Hepatocyte (in vitro differentiated cells): Measurements from ENCODE around the gene CDPF1. TPM values are rescaled to one million over a fixed set of nuclear protein-coding genes. Genes with fewer than 3 reads are reported as not detected.

Experiments used
- DNase-seq: peaks from one replicate; pipeline ENCODE4 v3.0.0-alpha.2; 2016; ENCODE audit warnings: low spot score
- H2AFZ ChIP-seq: fragments of 200-600 bp; sonication (generic); 2 replicates; pipeline ENCODE4 v1.6.0; 2016; ENCODE audit warnings: antibody characterized with exemption, mild to moderate bottlenecking
- H3K27ac ChIP-seq: fragments of 200-600 bp; sonication (generic); 2 replicates; pipeline ENCODE4 v1.5.1; 2016; ENCODE audit warnings: mild to moderate bottlenecking
- H3K27me3 ChIP-seq: fragments of 200-600 bp; sonication (generic); 2 replicates; pipeline ENCODE4 v1.6.1; 2016
- H3K36me3 ChIP-seq: fragments of 200-600 bp; sonication (generic); replicated peaks from 2 replicates; pipeline ENCODE4 v1.5.1; 2016; ENCODE audit warnings: low read depth; ENCODE audit not compliant: insufficient read depth
- H3K4me1 ChIP-seq: fragments of 200-600 bp; sonication (generic); 2 replicates; pipeline ENCODE4 v1.5.1; 2016; ENCODE audit warnings: mild to moderate bottlenecking, moderate library complexity; ENCODE audit not compliant: insufficient read depth
- H3K4me2 ChIP-seq: fragments of 200-600 bp; sonication (generic); 2 replicates; pipeline ENCODE4 v1.6.0; 2016
- H3K4me3 ChIP-seq: fragments of 200-600 bp; sonication (generic); 2 replicates; pipeline ENCODE4 v1.5.1; 2016; ENCODE audit warnings: mild to moderate bottlenecking
- H3K79me2 ChIP-seq: fragments of 200-600 bp; sonication (generic); 2 replicates; pipeline ENCODE4 v1.6.0; 2017; ENCODE audit warnings: mild to moderate bottlenecking
- H3K9me2 ChIP-seq: fragments of 200-600 bp; sonication (generic); replicated peaks from 2 replicates; pipeline ENCODE4 v1.6.0; 2017; ENCODE audit warnings: mild to moderate bottlenecking; ENCODE audit not compliant: insufficient read depth
- H3K9me3 ChIP-seq: fragments of 200-600 bp; sonication (generic); 2 replicates; pipeline ENCODE4 v1.5.1; 2016; ENCODE audit warnings: low read depth, mild to moderate bottlenecking
- H4K20me1 ChIP-seq: fragments of 200-600 bp; sonication (generic); 2 replicates; pipeline ENCODE4 v1.6.0; 2016; ENCODE audit warnings: mild to moderate bottlenecking; ENCODE audit not compliant: insufficient read depth, poor library complexity, severe bottlenecking
- EZH2 ChIP-seq: fragments of 200-600 bp; sonication (generic); IDR thresholded peaks from 2 replicates; pipeline ENCODE4 v1.6.1; 2016; ENCODE audit warnings: antibody characterized with exemption, mild to moderate bottlenecking, borderline replicate concordance
- EZH2phosphoT487 ChIP-seq: fragments of 200-600 bp; sonication (generic); IDR thresholded peaks from one replicate; pipeline ENCODE4 v1.6.1; 2018; ENCODE audit warnings: antibody characterized with exemption, mild to moderate bottlenecking, low read depth, moderate library complexity; ENCODE audit not compliant: unreplicated experiment, severe bottlenecking
- WGBS: methylation state at CpG from one replicate; pipeline ENCODE4 v1.1.6; 2016; ENCODE audit warnings: low lambda C conversion rate; ENCODE audit errors: missing lambda C conversion rate; 5-methylcytosine and 5-hydroxymethylcytosine counted together
- polyA plus RNA-seq: library from polyadenylated mRNA; unstranded; fragments of >200 nt; fragmentation: Nextera tagmentation; extraction: Ambion mirVana; gene quantifications from 2 replicates; pipeline ENCODE4 v1.2.1, GENCODE V29; 2016
- total RNA-seq: library from RNA; depleted of rRNA; stranded (reverse); fragments of >200 nt; gene quantifications from 2 replicates; pipeline ENCODE4 v1.2.3, GENCODE V29; 2014
- TF ChIP-seq, protein P1 (sequence below): fragments of 200-600 bp; sonication (generic); IDR thresholded peaks from 2 replicates; pipeline ENCODE4 v1.5.1; 2016; ENCODE audit warnings: antibody characterized with exemption, mild to moderate bottlenecking; ENCODE audit not compliant: poor library complexity

Gene CDPF1
- total and polyA plus RNA-seq, 2 experiments from 2014 or later = 8.2 to 13.6 TPM

DNA sequence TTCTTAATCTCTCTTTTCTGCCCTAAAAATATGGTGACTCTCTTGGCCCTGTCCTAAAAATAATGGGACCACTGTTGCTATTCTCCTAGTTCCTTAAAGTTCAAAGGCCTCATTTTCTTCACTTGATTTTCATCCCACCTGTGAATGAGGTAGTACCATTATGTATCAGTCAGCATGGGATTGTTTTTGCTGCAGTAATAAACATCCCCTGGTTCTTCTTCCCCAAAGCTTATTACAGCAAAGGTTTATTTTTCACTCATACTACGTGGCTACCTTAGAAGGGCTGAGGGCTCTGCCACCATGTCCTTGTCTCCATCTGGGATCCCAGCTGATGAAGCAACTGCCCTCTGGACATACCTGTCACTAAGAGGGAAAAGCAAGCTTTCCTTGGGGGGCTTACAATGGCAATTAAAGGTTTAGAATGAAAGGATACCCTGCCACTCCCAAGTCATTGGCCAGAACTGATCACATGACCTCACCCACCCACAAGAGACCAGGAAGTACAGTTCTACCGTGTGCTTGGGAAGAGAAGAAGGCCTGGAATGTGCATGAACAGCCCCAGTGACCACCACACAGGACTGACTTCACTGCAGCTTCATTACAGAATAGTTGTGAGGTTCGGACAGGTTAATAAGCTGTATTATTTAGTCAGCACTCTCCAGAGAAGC, 25.5 kb upstream of the CDPF1 start:
- H3K36me3 ChIP-seq = no peaks in the 10 kb centered on the region
- 78% methylated on average over 3 of the region's 3 CpGs for WGBS
- H3K9me3 ChIP-seq = no peaks in the 10 kb centered on the region
- TF ChIP-seq EZH2 (no peak), EZH2phosphoT487 (no peak)
- TF ChIP-seq, protein P1, sequence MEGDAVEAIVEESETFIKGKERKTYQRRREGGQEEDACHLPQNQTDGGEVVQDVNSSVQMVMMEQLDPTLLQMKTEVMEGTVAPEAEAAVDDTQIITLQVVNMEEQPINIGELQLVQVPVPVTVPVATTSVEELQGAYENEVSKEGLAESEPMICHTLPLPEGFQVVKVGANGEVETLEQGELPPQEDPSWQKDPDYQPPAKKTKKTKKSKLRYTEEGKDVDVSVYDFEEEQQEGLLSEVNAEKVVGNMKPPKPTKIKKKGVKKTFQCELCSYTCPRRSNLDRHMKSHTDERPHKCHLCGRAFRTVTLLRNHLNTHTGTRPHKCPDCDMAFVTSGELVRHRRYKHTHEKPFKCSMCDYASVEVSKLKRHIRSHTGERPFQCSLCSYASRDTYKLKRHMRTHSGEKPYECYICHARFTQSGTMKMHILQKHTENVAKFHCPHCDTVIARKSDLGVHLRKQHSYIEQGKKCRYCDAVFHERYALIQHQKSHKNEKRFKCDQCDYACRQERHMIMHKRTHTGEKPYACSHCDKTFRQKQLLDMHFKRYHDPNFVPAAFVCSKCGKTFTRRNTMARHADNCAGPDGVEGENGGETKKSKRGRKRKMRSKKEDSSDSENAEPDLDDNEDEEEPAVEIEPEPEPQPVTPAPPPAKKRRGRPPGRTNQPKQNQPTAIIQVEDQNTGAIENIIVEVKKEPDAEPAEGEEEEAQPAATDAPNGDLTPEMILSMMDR = no peak
- H3K4me1 ChIP-seq = no peaks in the 10 kb centered on the region
- DNase-seq = no peak
- no peaks in the 10 kb centered on the region for H3K9me2 ChIP-seq
- no peaks in the 10 kb centered on the region for H3K79me2 ChIP-seq
- no peak overlapping the region for H3K4me2 ChIP-seq
- H4K20me1 ChIP-seq = no peaks in the 10 kb centered on the region
- H3K4me3 ChIP-seq = no peak overlapping the region
- no peak overlapping the region for H3K27ac ChIP-seq
- no peaks in the 10 kb centered on the region for H3K27me3 ChIP-seq
- no peak overlapping the region for H2AFZ ChIP-seq

DNA sequence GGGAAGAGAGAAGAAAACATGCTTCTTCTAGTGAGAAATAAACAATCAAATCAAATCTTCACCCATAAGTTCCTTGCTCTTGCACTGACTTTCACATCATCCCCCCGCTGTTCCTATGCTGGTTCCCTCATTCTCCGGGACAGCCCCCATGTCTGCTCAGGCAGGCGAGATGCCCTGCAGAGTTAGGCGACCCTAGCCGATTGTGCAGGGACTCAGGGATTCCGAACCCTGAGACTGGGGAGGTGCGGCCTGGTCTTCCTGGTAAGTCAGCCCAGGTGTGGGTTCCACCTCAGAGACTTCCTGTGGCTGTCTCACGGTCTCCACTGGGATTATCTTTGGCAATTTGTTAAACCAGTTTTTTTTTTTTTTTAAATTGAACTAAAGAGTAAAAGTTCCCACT, 24.3 kb upstream of the CDPF1 start:
- TF ChIP-seq EZH2phosphoT487 (no peak), EZH2 (no peak)
- TF ChIP-seq, protein P1 = no peak

DNA sequence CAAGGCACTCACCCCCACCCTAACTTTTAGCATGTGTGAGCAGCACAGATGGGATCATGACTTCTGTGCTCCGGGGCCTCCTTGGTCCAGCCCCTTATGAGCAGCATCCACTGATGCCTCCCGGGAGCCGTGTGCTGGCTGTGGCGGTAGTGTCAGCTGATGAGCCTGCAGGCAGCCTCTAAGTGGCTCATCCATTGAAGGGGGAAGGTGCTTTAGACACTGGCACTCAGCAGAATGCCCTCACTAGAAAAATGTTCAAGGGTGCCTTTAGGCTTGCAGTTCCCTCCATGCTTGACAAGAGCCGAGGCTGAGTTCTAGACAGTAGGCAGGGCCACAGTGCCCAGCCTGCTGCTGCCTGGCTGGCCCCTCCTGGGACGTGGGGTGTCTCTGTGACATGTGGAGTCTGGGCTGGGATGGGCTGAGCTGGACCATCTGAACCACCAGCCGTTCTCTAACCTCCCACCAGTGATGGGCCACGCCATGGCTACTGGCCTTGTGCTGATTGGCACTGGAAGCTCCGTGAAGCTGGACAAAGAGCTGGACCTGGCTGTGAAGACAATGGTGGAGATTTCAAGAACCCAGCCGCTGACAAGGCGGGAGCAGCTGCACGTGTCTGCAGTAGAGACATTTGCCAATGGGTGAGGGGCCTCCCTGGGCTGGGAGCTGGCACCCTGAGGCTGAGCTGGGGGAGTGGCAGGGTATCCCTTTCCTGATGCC, 23.5 kb upstream of the CDPF1 start:
- H4K20me1 ChIP-seq = no peaks in the 10 kb centered on the region
- DNase-seq = no peak
- no peak overlapping the region for H3K4me2 ChIP-seq
- peaks cover 15% of the 10 kb centered on the region for H3K79me2 ChIP-seq
- H3K4me1 ChIP-seq = peaks cover 7% of the 10 kb centered on the region
- no peaks in the 10 kb centered on the region for H3K36me3 ChIP-seq
- TF ChIP-seq, protein P1 = no peak
- no peak for TF ChIP-seq EZH2
- TF ChIP-seq EZH2phosphoT487 = no peak
- no peak overlapping the region for H2AFZ ChIP-seq
- no peaks in the 10 kb centered on the region for H3K27me3 ChIP-seq
- no peaks in the 10 kb centered on the region for H3K9me2 ChIP-seq
- 96% methylated on average over 12 of the region's 12 CpGs for WGBS
- no peaks in the 10 kb centered on the region for H3K9me3 ChIP-seq
- H3K27ac ChIP-seq = no peak overlapping the region
- no peak overlapping the region for H3K4me3 ChIP-seq

More for the DNA sequence above, 24.3 kb upstream of the CDPF1 start:
- no peaks in the 10 kb centered on the region for H3K9me2 ChIP-seq
- H3K4me3 ChIP-seq = no peak overlapping the region
- H3K27me3 ChIP-seq = no peaks in the 10 kb centered on the region
- no peak for DNase-seq
- no peaks in the 10 kb centered on the region for H3K9me3 ChIP-seq
- H4K20me1 ChIP-seq = no peaks in the 10 kb centered on the region
- H3K4me1 ChIP-seq = peaks cover 2% of the 10 kb centered on the region
- no peak overlapping the region for H3K4me2 ChIP-seq
- peaks cover 7% of the 10 kb centered on the region for H3K79me2 ChIP-seq
- 97% methylated on average over 8 of the region's 8 CpGs for WGBS
- H3K36me3 ChIP-seq = no peaks in the 10 kb centered on the region
- no peak overlapping the region for H3K27ac ChIP-seq
- H2AFZ ChIP-seq = no peak overlapping the region
